T-cell (primary cell): ENCODE data around the gene GZMH. TPM values are rescaled to one million over a fixed set of nuclear protein-coding genes. Genes with fewer than 3 reads are reported as not detected.

ENCODE experiments used
- ATAC-seq, 4 experiments: fragments of 200-7000 bp in 3 of 4; fragments of 150-1000 bp in 1 of 4; cut with Tn5 transposase; replicated peaks in 1 of 4; 1 replicate in 3 of 4; 2 replicates in 1 of 4; pipeline ENCODE4 v1.10.0; 2021; ENCODE audit warnings: moderate library complexity in 3 of 4, mild to moderate bottlenecking in 2 of 4, moderate number of reproducible peaks in 1 of 4
- CTCF ChIA-PET, 2 donors: fragments of 300-600 bp; sonication (Branson Sonifier 250); formaldehyde crosslinking; loops; one replicate each; lab custom pipeline; 2022; ENCODE audit warnings: antibody characterized with exemption in 2 of 2; lab: Charles Lee
- POLR2A ChIA-PET, 2 donors: fragments of 300-600 bp; sonication (Branson Sonifier 250); formaldehyde crosslinking; loops; one replicate each; lab custom pipeline; 2022; ENCODE audit warnings: antibody characterized with exemption in 2 of 2; lab: Charles Lee
- DNase-seq, 35 experiments: peaks; one replicate each; pipeline versions ENCODE4 v3.0.0 to v3.0.0-alpha.2; 2013 to 2023
- H3K27ac ChIP-seq: one replicate; pipeline ENCODE4 v1.5.1; 2013; ENCODE audit warnings: low read length
- H3K27me3 ChIP-seq, 2 experiments: replicated peaks in 1 of 2; 1 replicate in 1 of 2; 2 replicates in 1 of 2; pipeline versions ENCODE4 v1.6.1 to v1.7.0; 2013; ENCODE audit warnings: low read length in 1 of 2, mixed read lengths in 1 of 2; ENCODE audit not compliant: control insufficient read depth in 2 of 2, insufficient read depth in 2 of 2; ENCODE audit errors: extremely low read depth in 1 of 2
- H3K36me3 ChIP-seq, 2 donors: 1 replicate in 1 of 2; 2 replicates in 1 of 2; pipeline versions ENCODE4 v1.6.1 to v1.7.0; 2013; ENCODE audit warnings: low read length in 1 of 2; ENCODE audit not compliant: control insufficient read depth in 2 of 2, insufficient read depth in 1 of 2; ENCODE audit errors: extremely low read depth in 1 of 2
- H3K4me1 ChIP-seq, 2 experiments: 1 replicate in 1 of 2; 2 replicates in 1 of 2; pipeline versions ENCODE4 v1.6.1 to v1.7.0; 2013; ENCODE audit warnings: low read length in 2 of 2, mixed read lengths in 1 of 2; ENCODE audit not compliant: insufficient read depth in 2 of 2, control insufficient read depth in 1 of 2; ENCODE audit errors: extremely low read depth in 1 of 2
- H3K4me3 ChIP-seq, 2 donors: 1 replicate in 1 of 2; 2 replicates in 1 of 2; pipeline versions ENCODE4 v1.5.1 to v1.7.0; 2013; ENCODE audit warnings: mild to moderate bottlenecking in 2 of 2, low read length in 1 of 2, moderate library complexity in 1 of 2; ENCODE audit not compliant: control insufficient read depth in 1 of 2; ENCODE audit errors: extremely low read depth in 1 of 2
- H3K9me3 ChIP-seq: 2 replicates; pipeline ENCODE4 v1.7.0; 2013
- H3K27ac Mint-ChIP-seq, 2 donors: one replicate each; pipeline ENCODE4 v1.8.0; 2020 to 2021; ENCODE audit warnings: mild to moderate bottlenecking in 2 of 2, mixed read lengths in 2 of 2
- H3K27me3 Mint-ChIP-seq, 2 donors: one replicate each; pipeline ENCODE4 v1.8.0; 2021 to 2022; ENCODE audit warnings: mixed read lengths in 2 of 2
- H3K36me3 Mint-ChIP-seq: one replicate; pipeline ENCODE4 v1.8.0; 2021; ENCODE audit warnings: mixed read lengths
- H3K4me1 Mint-ChIP-seq, 3 donors: one replicate each; pipeline ENCODE4 v1.8.0; 2020 to 2022; ENCODE audit warnings: mixed read lengths in 3 of 3, mild to moderate bottlenecking in 1 of 3
- H3K4me3 Mint-ChIP-seq, 3 donors: one replicate each; pipeline ENCODE4 v1.8.0; 2020 to 2022; ENCODE audit warnings: mild to moderate bottlenecking in 3 of 3, mixed read lengths in 3 of 3, moderate library complexity in 3 of 3
- H3K9me3 Mint-ChIP-seq, 3 donors: one replicate each; pipeline ENCODE4 v1.8.0; 2020 to 2022; ENCODE audit warnings: mixed read lengths in 3 of 3
- WGBS: methylation state at CpG from one replicate; pipeline ENCODE4 v1.1.5; 2013; ENCODE audit warnings: missing lambda C conversion rate; ENCODE audit not compliant: insufficient coverage; 5-methylcytosine and 5-hydroxymethylcytosine counted together
- total RNA-seq, 35 experiments: library from RNA in 6 of 35; stranded (reverse) in 6 of 35; fragments of 120-200 nt in 1 of 35; gene quantifications; one replicate each; pipeline versions ENCODE4 v1.2.1 to v1.2.4 and lab custom pipeline; 2013 to 2026

GZMH gene
- total RNA-seq, 5 donors from 2014 or later (not counting 1 experiment from before 2014, with no cell fraction given), result 4.0 to 148 (median 21.3) TPM

- H3K27me3 Mint-ChIP-seq, result peaks cover 0 to 2% of the 10 kb centered on the region in 2 donors
- DNase-seq (no peak), ATAC-seq (no peak)
- H3K27me3 ChIP-seq, result no peaks in the 10 kb centered on the region
- H3K4me1 ChIP-seq, result peaks cover 0 to 30% of the 10 kb centered on the region in 2 experiments
- CTCF ChIA-PET, result no interaction called here
- peak overlapping the region in 1 of 2 donors; percentile 44 for H3K4me3 ChIP-seq
- no peaks in the 10 kb centered on the region for H3K9me3 ChIP-seq
- peak overlapping the region; percentile 82 for H3K27ac ChIP-seq
- H3K4me1 Mint-ChIP-seq, result peaks cover 7 to 16% (median 15%) of the 10 kb centered on the region in 3 donors
- POLR2A ChIA-PET, result no interaction called here
- 46% methylated on average over 2 of the region's 6 CpGs for WGBS
- H3K36me3 ChIP-seq, result no peaks in the 10 kb centered on the region
- peak overlapping the region in 2 of 3 donors; percentile 51 to 66 for H3K4me3 Mint-ChIP-seq
- no peaks in the 10 kb centered on the region for H3K36me3 Mint-ChIP-seq
- H3K27ac Mint-ChIP-seq, result no peak overlapping the region
- H3K9me3 Mint-ChIP-seq, result no peaks in the 10 kb centered on the region
Measured at GRCh38 chr14:24632761-24633160, 23.3 kb upstream of the GZMH start.

GRCh38 chr14:24632336-24632735 lies 22.9 kb upstream of the GZMH start:
- no peaks in the 10 kb centered on the region for H3K9me3 ChIP-seq
- peaks cover 0 to 31% of the 10 kb centered on the region in 2 experiments for H3K4me1 ChIP-seq
- peak overlapping the region; percentile 82 for H3K27ac ChIP-seq
- H3K36me3 ChIP-seq, result no peaks in the 10 kb centered on the region
- peak overlapping the region in 1 of 2 donors; percentile 44 for H3K4me3 ChIP-seq
- H3K9me3 Mint-ChIP-seq, result no peaks in the 10 kb centered on the region
- H3K27ac Mint-ChIP-seq, result no peak overlapping the region
- no peaks in the 10 kb centered on the region for H3K27me3 ChIP-seq
- ATAC-seq (no peak), DNase-seq (no peak)
- H3K4me3 Mint-ChIP-seq, result peak overlapping the region in 2 of 3 donors; percentile 51 to 71
- no peaks in the 10 kb centered on the region for H3K36me3 Mint-ChIP-seq
- peaks cover 2 to 6% of the 10 kb centered on the region in 2 donors for H3K27me3 Mint-ChIP-seq
- POLR2A ChIA-PET, result no interaction called here
- WGBS, result 45% methylated on average over 2 of the region's 4 CpGs
- H3K4me1 Mint-ChIP-seq, result peaks cover 7 to 18% (median 15%) of the 10 kb centered on the region in 3 donors
- CTCF ChIA-PET, result no interaction called here

GRCh38 chr14:24631749-24632335 lies 22.4 kb upstream of the GZMH start:
- H3K27ac Mint-ChIP-seq, result peak overlapping the region in 1 of 2 donors; percentile 58
- ATAC-seq (no peak), DNase-seq (peak in 3 of 35 experiments; percentile 25 to 40 (median 37))
- Histone ChIP-seq H3K9me3 (no peaks in the 10 kb centered on the region), H3K27me3 (no peaks in the 10 kb centered on the region), H3K36me3 (no peaks in the 10 kb centered on the region), H3K27ac (peak overlapping the region; percentile 30), H3K4me1 (peaks cover 0 to 31% of the 10 kb centered on the region in 2 experiments), H3K4me3 (peak overlapping the region in 1 of 2 donors; percentile 16)
- peak overlapping the region in 1 of 3 donors; percentile 71 for H3K4me3 Mint-ChIP-seq
- ChIA-PET CTCF (no interaction called here), POLR2A (no interaction called here)
- H3K9me3 Mint-ChIP-seq, result no peaks in the 10 kb centered on the region
- 73% methylated on average over 3 of the region's 11 CpGs for WGBS
- H3K36me3 Mint-ChIP-seq, result no peaks in the 10 kb centered on the region
- peaks cover 7 to 18% (median 15%) of the 10 kb centered on the region in 3 donors for H3K4me1 Mint-ChIP-seq
- peaks cover 3 to 7% of the 10 kb centered on the region in 2 donors for H3K27me3 Mint-ChIP-seq

- no peak for DNase-seq
- H3K9me3 ChIP-seq, result no peaks in the 10 kb centered on the region
- H3K4me3 ChIP-seq, result peak overlapping the region in 1 of 2 donors; percentile 16
- H3K27me3 Mint-ChIP-seq, result peaks cover 3 to 7% of the 10 kb centered on the region in 2 donors
- H3K27me3 ChIP-seq, result no peaks in the 10 kb centered on the region
- peak overlapping the region; percentile 30 for H3K27ac ChIP-seq
- ATAC-seq, result no peak
- no peaks in the 10 kb centered on the region for H3K36me3 Mint-ChIP-seq
- H3K4me1 Mint-ChIP-seq, result peaks cover 7 to 18% (median 13%) of the 10 kb centered on the region in 3 donors
- H3K4me3 Mint-ChIP-seq, result no peak overlapping the region
- CTCF ChIA-PET, result interaction anchor here in 1 of 2 donors (0.8 kb wide), 1 partner anchor 12 kb away, joined by 3 read pairs; no protein-coding TSS in a partner anchor
- no peak overlapping the region for H3K27ac Mint-ChIP-seq
- no peaks in the 10 kb centered on the region for H3K36me3 ChIP-seq
- POLR2A ChIA-PET, result no interaction called here
- WGBS, result 88% methylated on average over 3 of the region's 10 CpGs
- H3K4me1 ChIP-seq, result peaks cover 0 to 31% of the 10 kb centered on the region in 2 experiments
- H3K9me3 Mint-ChIP-seq, result no peaks in the 10 kb centered on the region
Measured at GRCh38 chr14:24630872-24631477, 21.5 kb upstream of the GZMH start.

GRCh38 chr14:24630087-24630871 lies 20.8 kb upstream of the GZMH start:
- 90% methylated on average over 3 of the region's 3 CpGs for WGBS
- Mint-ChIP-seq H3K4me1 (peaks cover 7 to 18% (median 13%) of the 10 kb centered on the region in 3 donors), H3K27me3 (peaks cover 3 to 7% of the 10 kb centered on the region in 2 donors), H3K36me3 (no peaks in the 10 kb centered on the region), H3K27ac (peak overlapping the region in 1 of 2 donors; percentile 37), H3K4me3 (no peak overlapping the region), H3K9me3 (no peaks in the 10 kb centered on the region)
- Histone ChIP-seq H3K9me3 (no peaks in the 10 kb centered on the region), H3K27me3 (no peaks in the 10 kb centered on the region), H3K27ac (no peak overlapping the region), H3K36me3 (no peaks in the 10 kb centered on the region), H3K4me1 (peaks cover 0 to 31% of the 10 kb centered on the region in 2 experiments), H3K4me3 (no peak overlapping the region)
- DNase-seq (no peak), ATAC-seq (no peak)
- POLR2A ChIA-PET, result no interaction called here
- CTCF ChIA-PET, result interaction anchor here in 1 of 2 donors (0.8 kb wide), 1 partner anchor 12 kb away, joined by 3 read pairs; no protein-coding TSS in a partner anchor

- ATAC-seq, result no peak
- WGBS, result no CpG with 5 or more reads among the region's 6 CpGs
- peaks cover 0 to 31% of the 10 kb centered on the region in 2 experiments for H3K4me1 ChIP-seq
- no peaks in the 10 kb centered on the region for H3K36me3 ChIP-seq
- H3K27ac ChIP-seq, result no peak overlapping the region
- Mint-ChIP-seq H3K27ac (no peak overlapping the region), H3K36me3 (no peaks in the 10 kb centered on the region), H3K4me3 (no peak overlapping the region), H3K4me1 (peaks cover 7 to 17% (median 9%) of the 10 kb centered on the region in 3 donors), H3K9me3 (no peaks in the 10 kb centered on the region), H3K27me3 (peaks cover 3 to 7% of the 10 kb centered on the region in 2 donors)
- H3K4me3 ChIP-seq, result no peak overlapping the region
- ChIA-PET CTCF (no interaction called here), POLR2A (no interaction called here)
- H3K27me3 ChIP-seq, result no peaks in the 10 kb centered on the region
- no peak for DNase-seq
- H3K9me3 ChIP-seq, result no peaks in the 10 kb centered on the region
Measured at GRCh38 chr14:24629521-24629920, 20.0 kb upstream of the GZMH start.
